ENCODE results near the gene BTNL3.

Gene BTNL3

DNA sequence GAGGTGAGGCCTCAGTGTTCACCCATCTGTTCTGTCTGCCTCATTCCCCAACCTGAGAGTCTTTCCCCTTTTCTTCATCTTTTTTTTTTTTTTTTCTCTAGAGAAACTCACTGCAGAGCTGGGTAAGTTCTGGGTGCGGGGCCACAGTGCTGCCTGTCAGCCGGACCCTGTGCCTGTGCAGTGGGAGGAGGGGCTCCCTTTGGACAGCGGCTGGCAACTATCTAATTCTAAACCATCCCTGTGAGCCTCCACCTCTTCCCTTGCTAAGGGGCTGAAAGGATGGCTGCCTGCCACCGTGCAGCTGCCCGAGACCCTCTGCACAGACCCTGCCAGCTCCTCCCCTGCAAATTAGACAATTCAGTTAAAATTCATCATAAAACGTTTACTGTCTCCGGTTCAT lies 65.5 kb downstream of the BTNL3 start:
- DNase-seq (ENCODE audit: low read depth): no peak
- H3K4me3 ChIP-seq (ENCODE audit: low read depth, low read length): peak overlapping the region; percentile 50
- no peak for TF ChIP-seq CTCF (IDR thresholded peaks at IDR 0.05; ENCODE audit: low read depth, low read length, missing control alignments)

- TF ChIP-seq CTCF (IDR thresholded peaks at IDR 0.05; ENCODE audit: low read depth, low read length, missing control alignments): no peak
- no peak for DNase-seq (ENCODE audit: low read depth)
- no peak overlapping the region for H3K4me3 ChIP-seq (ENCODE audit: low read depth, low read length)
Measured at GRCh38 chr5:181054871-181055459, 66.3 kb downstream of the BTNL3 start.

All from GM12864 (cell line).